Stimulated activated CD4-positive, alpha-beta T cell treated with anti-CD3 and anti-CD28 coated beads, Interleukin-4, amount 100 ng/mL, for 48 hours (primary cell): Measurements from ENCODE around the gene ENPEP.
A peak's percentile ranks its signal among the peaks of the same experiment; 100 is the strongest.
"Not testable (repeated sequence)": the region's sequence is repeated elsewhere in the genome, so short reads cannot be mapped to it uniquely, and the experiment has no call there.

Experiments used
- DNase-seq, 2 donors: peaks; one replicate each; pipeline ENCODE4 v3.0.0-alpha.2; 2020; ENCODE audit warnings: low read depth in 2 of 2

Gene ENPEP

GRCh38 chr4:110518889-110519490, 43.0 kb downstream of the ENPEP start:
- peak in 1 of 2 donors; percentile 5 for DNase-seq

- no peak for DNase-seq
Observed at GRCh38 chr4:110520886-110521285, 44.9 kb downstream of the ENPEP start.

DNA sequence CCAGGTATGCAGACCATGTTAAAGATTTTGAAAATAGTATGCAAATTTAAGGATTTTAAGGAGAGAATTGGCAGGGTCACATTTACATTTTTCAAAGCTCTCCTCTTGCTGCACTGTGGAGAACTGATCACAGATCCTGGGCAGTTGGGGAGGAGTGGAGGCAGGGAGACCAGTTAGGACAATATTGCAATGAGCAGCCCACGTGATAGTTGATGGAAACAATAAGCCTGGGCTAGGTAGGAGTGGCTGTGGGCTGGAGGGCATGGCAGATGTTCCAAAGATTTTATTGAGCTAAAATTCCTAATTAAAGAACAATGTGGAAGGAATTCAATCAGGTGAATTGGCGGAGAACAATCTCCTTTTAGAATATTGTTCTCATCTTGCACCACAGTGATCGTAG, 50.6 kb downstream of the ENPEP start:
- no peak for DNase-seq

GRCh38 chr4:110527156-110527555, 51.2 kb downstream of the ENPEP start:
- DNase-seq, result peak in 1 of 2 donors; percentile 1

GRCh38 chr4:110532901-110533589, 57.1 kb downstream of the ENPEP start:
- DNase-seq, result no peak

- no peak for DNase-seq
Observed at GRCh38 chr4:110533590-110533910, 57.6 kb downstream of the ENPEP start.

GRCh38 chr4:110533940-110534339, 58.0 kb downstream of the ENPEP start:
- no peak for DNase-seq

- no peak for DNase-seq
Observed at GRCh38 chr4:110540581-110540980, 64.6 kb downstream of the ENPEP start.

DNA sequence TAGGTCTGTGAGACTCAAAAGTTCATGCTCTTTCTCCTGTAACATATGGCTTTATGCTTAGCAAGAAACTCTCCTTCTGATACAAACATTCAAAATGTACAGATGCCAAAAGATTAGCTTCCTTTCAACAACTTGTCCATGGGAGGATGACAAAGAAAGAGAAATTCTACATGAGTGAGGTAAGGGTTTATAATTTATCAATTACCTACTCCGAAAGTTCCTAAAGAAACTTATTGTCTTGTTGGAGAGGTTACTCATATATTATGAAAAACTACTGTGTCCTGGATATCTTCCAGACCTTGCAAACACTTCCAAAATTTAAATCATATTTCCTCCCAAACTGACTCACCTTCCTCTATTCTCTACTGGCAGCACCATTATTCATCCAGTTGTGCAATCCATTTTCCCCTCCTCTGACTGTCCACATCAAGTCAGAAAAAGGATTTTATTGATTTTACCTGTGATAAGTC, 65.1 kb downstream of the ENPEP start:
- DNase-seq, result no peak

DNA sequence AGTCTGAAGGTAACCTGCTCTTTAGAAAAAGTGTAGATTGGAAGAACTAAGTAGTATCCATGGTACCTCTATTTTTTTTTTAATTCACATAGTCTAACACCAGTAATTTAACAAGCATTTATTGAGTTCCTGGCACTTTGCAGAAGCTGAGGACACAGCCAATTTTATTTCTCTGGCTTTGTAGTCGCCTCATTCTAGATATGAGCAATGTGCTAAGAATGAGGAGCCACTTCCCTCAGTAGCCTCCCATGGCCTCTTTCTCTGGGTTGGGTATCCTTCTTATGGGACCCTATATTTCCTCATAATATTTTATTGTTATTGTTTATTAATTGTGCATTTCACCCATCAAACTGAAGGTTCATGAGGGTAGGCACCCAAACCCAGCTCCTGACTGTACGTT, 67.6 kb downstream of the ENPEP start:
- no peak for DNase-seq

DNA sequence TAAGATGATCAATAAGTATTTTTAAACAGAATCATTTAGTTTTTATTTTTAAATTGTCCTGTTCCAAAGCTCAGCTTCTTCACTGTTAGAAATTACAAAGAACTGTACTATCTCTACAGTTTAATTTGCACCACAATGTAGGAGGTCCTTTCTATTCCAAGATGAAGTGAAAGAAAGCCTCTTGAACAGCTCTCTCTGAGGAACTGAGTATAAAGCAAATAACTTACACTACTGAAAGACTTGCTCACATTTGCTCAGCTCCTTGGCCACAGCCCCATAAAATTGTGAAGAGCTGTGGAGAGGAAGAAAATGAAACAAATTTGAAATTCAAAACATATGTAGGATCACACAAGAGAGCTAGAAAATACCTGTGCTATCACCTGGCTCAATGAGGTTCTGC, 68.6 kb downstream of the ENPEP start:
- DNase-seq, result no peak

GRCh38 chr4:110550260-110550659, 74.3 kb downstream of the ENPEP start:
- DNase-seq, result no peak

GRCh38 chr4:110553197-110553596, 77.2 kb downstream of the ENPEP start:
- DNase-seq, result no peak

- DNase-seq, result no peak
Observed at GRCh38 chr4:110567214-110567613, 91.3 kb downstream of the ENPEP start.

GRCh38 chr4:110576696-110577095, 100.7 kb downstream of the ENPEP start:
- not testable (repeated sequence) for DNase-seq

- no peak for DNase-seq
Observed at GRCh38 chr4:110586131-110586850, 110.3 kb downstream of the ENPEP start.

GRCh38 chr4:110587666-110588285, 111.8 kb downstream of the ENPEP start:
- no peak for DNase-seq

GRCh38 chr4:110589297-110589696, 113.3 kb downstream of the ENPEP start:
- DNase-seq, result no peak

DNA sequence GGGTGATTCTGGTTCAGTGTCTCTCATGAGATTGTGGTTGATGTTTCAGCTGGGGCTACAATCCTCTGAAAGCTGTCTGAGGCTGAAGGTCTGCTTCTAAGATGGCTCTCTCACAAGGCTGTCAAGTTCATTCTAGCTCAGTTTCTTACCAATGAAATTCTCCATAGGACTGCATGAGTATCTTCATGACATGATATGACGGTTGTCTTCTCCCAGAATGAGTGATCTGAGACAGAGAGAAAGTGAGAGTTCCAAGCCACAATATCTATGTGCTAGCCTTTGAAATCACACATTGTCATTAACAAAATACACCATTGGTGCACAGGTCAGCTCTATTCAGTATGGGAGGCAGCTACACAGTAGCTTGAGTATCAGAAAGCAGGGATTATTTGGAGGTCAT, 119.6 kb downstream of the ENPEP start:
- DNase-seq, result no peak

DNA sequence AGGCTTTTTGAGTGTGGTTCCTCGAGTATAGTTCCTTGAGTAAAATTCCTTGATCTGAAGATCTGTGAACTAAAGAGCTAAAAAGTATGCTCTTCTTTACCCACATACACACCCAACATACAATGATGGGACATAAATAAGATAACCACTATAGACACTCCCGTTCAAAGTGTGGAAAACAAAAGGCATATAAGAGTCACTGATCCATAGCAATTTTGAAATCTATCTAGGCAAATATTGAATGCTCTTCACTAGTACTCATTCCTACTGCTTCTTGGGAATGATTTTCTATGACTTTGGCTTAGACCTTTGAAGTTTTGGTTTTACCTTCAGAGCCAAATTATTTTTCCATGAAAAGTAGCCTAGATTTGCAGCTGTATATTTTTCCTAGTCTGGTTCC, 120.5 kb downstream of the ENPEP start:
- DNase-seq, result no peak

- DNase-seq, result no peak
Observed at GRCh38 chr4:110597582-110597981, 121.6 kb downstream of the ENPEP start.

GRCh38 chr4:110602061-110602460, 126.1 kb downstream of the ENPEP start:
- no peak for DNase-seq

GRCh38 chr4:110605077-110605476, 129.1 kb downstream of the ENPEP start:
- DNase-seq, result no peak
